Activated CD4-positive, alpha-beta T cell treated with anti-CD3 and anti-CD28 coated beads for 36 hours (primary cell): ENCODE measurements around the gene NCAPD2. TPM values are rescaled to one million over a fixed set of nuclear protein-coding genes. Genes with fewer than 3 reads are reported as not detected.
A peak's percentile ranks its signal among the peaks of the same experiment; 100 is the strongest.
"Not testable (repeated sequence)": the region's sequence is repeated elsewhere in the genome, so short reads cannot be mapped to it uniquely, and the experiment has no call there.

Source experiments
- ATAC-seq: fragments of 200-7000 bp; cut with Tn5 transposase; one replicate; pipeline ENCODE4 v1.10.0; 2021; ENCODE audit warnings: mild to moderate bottlenecking, moderate library complexity
- CTCF ChIA-PET: fragments of 350-600 bp; sonication (Branson Sonifier 250); formaldehyde crosslinking; loops from one replicate; lab custom pipeline; 2021; ENCODE audit warnings: antibody characterized with exemption; lab: Charles Lee
- POLR2A ChIA-PET: fragments of 350-600 bp; sonication (Branson Sonifier 250); formaldehyde crosslinking; loops from one replicate; lab custom pipeline; 2021; ENCODE audit warnings: antibody characterized with exemption, inconsistent platforms; lab: Charles Lee
- DNase-seq: peaks from one replicate; pipeline ENCODE4 v3.0.0-alpha.2; 2020
- H3K27ac Mint-ChIP-seq: one replicate; pipeline ENCODE4 v1.8.0; 2021; ENCODE audit warnings: mixed read lengths
- H3K27me3 Mint-ChIP-seq: one replicate; pipeline ENCODE4 v1.8.0; 2021; ENCODE audit warnings: mixed read lengths
- H3K36me3 Mint-ChIP-seq: one replicate; pipeline ENCODE4 v1.8.0; 2021; ENCODE audit warnings: low read depth, mixed read lengths
- H3K4me1 Mint-ChIP-seq: one replicate; pipeline ENCODE4 v1.8.0; 2021; ENCODE audit warnings: mixed read lengths
- H3K4me3 Mint-ChIP-seq: one replicate; pipeline ENCODE4 v1.8.0; 2021; ENCODE audit warnings: mild to moderate bottlenecking, moderate library complexity, mixed read lengths
- H3K9me3 Mint-ChIP-seq: one replicate; pipeline ENCODE4 v1.8.0; 2021; ENCODE audit warnings: low read depth, mixed read lengths
- intact Hi-C, 2 experiments: fragments of 100-400 bp; cut with DNase I in 1 of 2; cut with micrococcal nuclease in 1 of 2; formaldehyde crosslinking; loops; one replicate each; pipeline versions ENCODE4 v1.14.2 to v1.15.1; 2022 to 2024; cut with DNase I, micrococcal nuclease
- total RNA-seq, 2 experiments: library from RNA; stranded (reverse); gene quantifications; one replicate each; pipeline ENCODE4 v1.2.3, GENCODE V29; 2021

The NCAPD2 gene
- total RNA-seq, 2 experiments from 2014 or later, result 199 to 210 TPM

GRCh38 chr12:6471989-6472360 is 21.9 kb upstream of the NCAPD2 start:
- ATAC-seq (no peak), DNase-seq (no peak)
- Mint-ChIP-seq H3K27ac (no peak overlapping the region), H3K27me3 (no peaks in the 10 kb centered on the region), H3K4me1 (peaks cover 39% of the 10 kb centered on the region), H3K4me3 (no peak overlapping the region), H3K9me3 (no peaks in the 10 kb centered on the region), H3K36me3 (peaks cover 29% of the 10 kb centered on the region)
- intact Hi-C loops, result loop anchor here in 1 of 2 experiments (1.0 to 2.0 kb wide), 2 partner anchors 137 to 217 kb away; partner anchors contain the start of gene ZNF384
- ChIA-PET CTCF (interaction anchor here (1.3 to 5.4 kb wide), 2 partner anchors 12 to 47 kb away, joined by 5 to 48 read pairs; no protein-coding TSS in a partner anchor), POLR2A (interaction anchor here (0.6 to 4.4 kb wide), 4 partner anchors 11 to 436 kb away, joined by 3 to 46 read pairs (median 24); partner anchors contain the start of genes GAPDH and MRPL51)

GRCh38 chr12:6472491-6472890 is 21.4 kb upstream of the NCAPD2 start:
- POLR2A ChIA-PET, result interaction anchor here (0.6 to 4.4 kb wide), 3 partner anchors 21 to 436 kb away, joined by 3 to 45 read pairs (median 4); partner anchors contain the start of genes GAPDH and MRPL51
- H3K9me3 Mint-ChIP-seq, result no peaks in the 10 kb centered on the region
- no peak overlapping the region for H3K4me3 Mint-ChIP-seq
- CTCF ChIA-PET, result interaction anchor here (1.3 to 5.4 kb wide), 2 partner anchors 12 to 48 kb away, joined by 5 to 48 read pairs; no protein-coding TSS in a partner anchor
- intact Hi-C loops, result no loop called here
- peaks cover 24% of the 10 kb centered on the region for H3K36me3 Mint-ChIP-seq
- ATAC-seq, result no peak
- H3K27ac Mint-ChIP-seq, result no peak overlapping the region
- peaks cover 34% of the 10 kb centered on the region for H3K4me1 Mint-ChIP-seq
- no peaks in the 10 kb centered on the region for H3K27me3 Mint-ChIP-seq
- no peak for DNase-seq

GRCh38 chr12:6475233-6475975 is 18.5 kb upstream of the NCAPD2 start:
- intact Hi-C loops, H3K9me3 Mint-ChIP-seq, H3K27me3 Mint-ChIP-seq, H3K36me3 Mint-ChIP-seq, CTCF ChIA-PET, H3K4me3 Mint-ChIP-seq, DNase-seq, H3K27ac Mint-ChIP-seq, ATAC-seq, POLR2A ChIA-PET: not testable (repeated sequence)
- H3K4me1 Mint-ChIP-seq, result peaks cover 14% of the 10 kb centered on the region

GRCh38 chr12:6476489-6476888 is 17.4 kb upstream of the NCAPD2 start:
- Mint-ChIP-seq H3K36me3 (no peaks in the 10 kb centered on the region), H3K4me1 (peaks cover 8% of the 10 kb centered on the region), H3K4me3 (no peak overlapping the region), H3K27ac (no peak overlapping the region), H3K27me3 (no peaks in the 10 kb centered on the region), H3K9me3 (no peaks in the 10 kb centered on the region)
- ATAC-seq, result no peak
- POLR2A ChIA-PET, result no interaction called here
- DNase-seq, result no peak
- intact Hi-C loops, result no loop called here
- CTCF ChIA-PET, result no interaction called here

GRCh38 chr12:6477601-6478377 is 16.1 kb upstream of the NCAPD2 start:
- H3K27ac Mint-ChIP-seq, H3K27me3 Mint-ChIP-seq, H3K4me1 Mint-ChIP-seq, H3K36me3 Mint-ChIP-seq, ATAC-seq, H3K9me3 Mint-ChIP-seq, DNase-seq, intact Hi-C loops, POLR2A ChIA-PET, H3K4me3 Mint-ChIP-seq: not testable (repeated sequence)
- CTCF ChIA-PET, result interaction anchor here (0.6 kb wide), 1 partner anchor 13 kb away, joined by 3 read pairs; no protein-coding TSS in a partner anchor

- Mint-ChIP-seq H3K36me3 (no peaks in the 10 kb centered on the region), H3K9me3 (no peaks in the 10 kb centered on the region), H3K27ac (no peak overlapping the region), H3K4me3 (no peak overlapping the region), H3K4me1 (no peaks in the 10 kb centered on the region), H3K27me3 (no peaks in the 10 kb centered on the region)
- DNase-seq, result no peak
- intact Hi-C loops, result no loop called here
- ChIA-PET CTCF (interaction anchor here (0.7 kb wide), 2 partner anchors 55 to 430 kb away, joined by 3 to 4 read pairs; no protein-coding TSS in a partner anchor), POLR2A (no interaction called here)
- ATAC-seq, result no peak
Measured at GRCh38 chr12:6478416-6478815, 15.5 kb upstream of the NCAPD2 start.

GRCh38 chr12:6488240-6488639 is 5.7 kb upstream of the NCAPD2 start:
- H3K27me3 Mint-ChIP-seq, result no peaks in the 10 kb centered on the region
- ATAC-seq (no peak), DNase-seq (no peak)
- H3K36me3 Mint-ChIP-seq, result peaks cover 20% of the 10 kb centered on the region
- H3K4me1 Mint-ChIP-seq, result peaks cover 8% of the 10 kb centered on the region
- POLR2A ChIA-PET, result interaction anchor here (0.6 to 0.7 kb wide), 2 partner anchors 51 to 305 kb away, joined by 4 read pairs; no protein-coding TSS in a partner anchor
- no peak overlapping the region for H3K4me3 Mint-ChIP-seq
- no peaks in the 10 kb centered on the region for H3K9me3 Mint-ChIP-seq
- intact Hi-C loops, result no loop called here
- CTCF ChIA-PET, result interaction anchor here (0.6 to 1.7 kb wide), 6 partner anchors 15 to 385 kb away, joined by 3 to 7 read pairs (median 4); partner anchors contain the start of gene SPSB2
- no peak overlapping the region for H3K27ac Mint-ChIP-seq

GRCh38 chr12:6489449-6489848 is 4.5 kb upstream of the NCAPD2 start:
- DNase-seq, result no peak
- Mint-ChIP-seq H3K4me3 (no peak overlapping the region), H3K27ac (no peak overlapping the region), H3K9me3 (no peaks in the 10 kb centered on the region), H3K27me3 (no peaks in the 10 kb centered on the region), H3K4me1 (peaks cover 8% of the 10 kb centered on the region), H3K36me3 (peaks cover 23% of the 10 kb centered on the region)
- intact Hi-C loops, result no loop called here
- ATAC-seq, result no peak
- CTCF ChIA-PET, result no interaction called here
- POLR2A ChIA-PET, result interaction anchor here (0.6 kb wide), 1 partner anchor 147 kb away, joined by 3 read pairs; the partner anchor contains the start of gene TNFRSF1A

GRCh38 chr12:6490673-6491072 is 3.2 kb upstream of the NCAPD2 start:
- peaks cover 20% of the 10 kb centered on the region for H3K4me1 Mint-ChIP-seq
- H3K36me3 Mint-ChIP-seq, result peaks cover 33% of the 10 kb centered on the region
- not testable (repeated sequence) for DNase-seq, H3K27me3 Mint-ChIP-seq, ATAC-seq, H3K9me3 Mint-ChIP-seq, H3K27ac Mint-ChIP-seq, H3K4me3 Mint-ChIP-seq
- intact Hi-C loops, result loop anchor here in 1 of 2 experiments (5.0 kb wide), 1 partner anchor 38 kb away; the partner anchor contains the start of gene TAPBPL
- POLR2A ChIA-PET, result interaction anchor here (0.6 to 1.1 kb wide), 5 partner anchors 24 to 199 kb away, joined by 3 to 6 read pairs (median 3); partner anchors contain the start of gene TNFRSF1A
- CTCF ChIA-PET, result interaction anchor here (0.8 to 3.7 kb wide), 5 partner anchors 20 to 93 kb away, joined by 3 to 15 read pairs (median 6); partner anchors contain the start of gene VAMP1

- intact Hi-C loops, result loop anchor here (1.0 to 5.0 kb wide), 13 partner anchors 23 to 477 kb away; partner anchors contain the start of genes VAMP1 (in 2 of the 2), COPS7A (in 1 of the 2), EMG1 (in 1 of the 2) and GAPDH (in 1 of the 2)
- H3K4me1 Mint-ChIP-seq, result peaks cover 33% of the 10 kb centered on the region
- no peaks in the 10 kb centered on the region for H3K9me3 Mint-ChIP-seq
- CTCF ChIA-PET, result interaction anchor here (0.6 to 3.7 kb wide), 12 partner anchors 12 to 473 kb away, joined by 3 to 16 read pairs (median 4); partner anchors contain the start of gene VAMP1
- POLR2A ChIA-PET, result interaction anchor here (0.6 to 1.7 kb wide), 14 partner anchors 21 to 380 kb away, joined by 3 to 19 read pairs (median 4); partner anchors contain the start of genes CD27, COPS7A, GAPDH and SPSB2
- H3K27ac Mint-ChIP-seq, result peak within 1 kb of the TSS; percentile 98
- DNase-seq, result peak; percentile 97
- H3K4me3 Mint-ChIP-seq, result peak within 1 kb of the TSS; percentile 94
- no peaks in the 10 kb centered on the region for H3K27me3 Mint-ChIP-seq
- ATAC-seq, result peak; percentile 73
- H3K36me3 Mint-ChIP-seq, result peaks cover 49% of the 10 kb centered on the region
Measured at GRCh38 chr12:6492838-6493496, 935 bp upstream of the NCAPD2 start, which contains the start of gene MRPL51. Gene MRPL51, minus strand, starts transcription at chr12:6493262. Its CDS starts 126 bp downstream, at chr12:6493136.
